HG02938 (cell line): ENCODE measurements around the gene ANTXR2.
"Not testable (repeated sequence)": the region's sequence is repeated elsewhere in the genome, so short reads cannot be mapped to it uniquely, and the experiment has no call there.

Experiments
- ATAC-seq: cut with Tn5 transposase; IDR thresholded peaks from one replicate; pipeline ENCODE4 v1.9.1; 2021; ENCODE audit warnings: mild to moderate bottlenecking, moderate library complexity; ENCODE audit not compliant: unreplicated experiment

Gene ANTXR2

GRCh38 chr4:79996851-79997250, 76.2 kb downstream of the ANTXR2 start:
- no peak for ATAC-seq

- ATAC-seq, result no peak
These were observed 79.6 kb downstream of the ANTXR2 start for GRCh38 chr4:79993476-79993875.

GRCh38 chr4:79991601-79992000, 81.4 kb downstream of the ANTXR2 start:
- ATAC-seq, result no peak

- ATAC-seq, result not testable (repeated sequence)
These were observed 81.9 kb downstream of the ANTXR2 start for GRCh38 chr4:79991100-79991499.

- ATAC-seq, result no peak
These were observed 85.6 kb downstream of the ANTXR2 start for GRCh38 chr4:79987401-79987800.

- no peak for ATAC-seq
These were observed 89.6 kb downstream of the ANTXR2 start for GRCh38 chr4:79983431-79983830.

- ATAC-seq, result no peak
These were observed 90.3 kb downstream of the ANTXR2 start for GRCh38 chr4:79982601-79983322.

- ATAC-seq, result no peak
These were observed 92.6 kb downstream of the ANTXR2 start for GRCh38 chr4:79980448-79980847.

GRCh38 chr4:79979785-79980437, 93.1 kb downstream of the ANTXR2 start:
- no peak for ATAC-seq

GRCh38 chr4:79977131-79977840, 95.7 kb downstream of the ANTXR2 start:
- ATAC-seq, result no peak

GRCh38 chr4:79964400-79965211, 108.4 kb downstream of the ANTXR2 start:
- no peak for ATAC-seq

- no peak for ATAC-seq
These were observed 109.0 kb downstream of the ANTXR2 start for GRCh38 chr4:79964020-79964399.

GRCh38 chr4:79959652-79960051, 113.4 kb downstream of the ANTXR2 start:
- ATAC-seq, result no peak

- ATAC-seq, result no peak
These were observed 114.4 kb downstream of the ANTXR2 start for GRCh38 chr4:79958466-79959264.

- ATAC-seq, result no peak
These were observed 123.9 kb downstream of the ANTXR2 start for GRCh38 chr4:79949178-79949577.

GRCh38 chr4:79948739-79949138, 124.3 kb downstream of the ANTXR2 start:
- ATAC-seq, result no peak

GRCh38 chr4:79948261-79948660, 124.8 kb downstream of the ANTXR2 start:
- ATAC-seq, result no peak

GRCh38 chr4:79947386-79947785, 125.6 kb downstream of the ANTXR2 start:
- no peak for ATAC-seq

- no peak for ATAC-seq
These were observed 137.8 kb downstream of the ANTXR2 start for GRCh38 chr4:79935274-79935673.

GRCh38 chr4:79934660-79935059, 138.4 kb downstream of the ANTXR2 start:
- no peak for ATAC-seq
